K562 (cell line): ENCODE data around the gene CERS6. TPM values are rescaled to one million over a fixed set of nuclear protein-coding genes. Genes with fewer than 3 reads are reported as not detected.

Source experiments
- CEBPB ChIP-seq: fragments of 450-650 bp; IDR thresholded peaks from 2 replicates; pipeline ENCODE4 v1.6.1; 2016; ENCODE audit warnings: missing genetic modification characterization, missing compliant biosample characterization
- CHD1 ChIP-seq: fragments of 200-600 bp; sonication (generic); IDR thresholded peaks from one replicate; pipeline ENCODE4 v1.6.1; 2012; ENCODE audit warnings: mild to moderate bottlenecking, moderate library complexity, low read length, inconsistent platforms
- GABPA ChIP-seq: fragments of 200-800 bp; sonication (Bioruptor generic); conservative IDR thresholded peaks from 2 replicates; pipeline ENCODE4 v1.6.1; 2016; ENCODE audit warnings: low read depth, missing genetic modification characterization, missing compliant biosample characterization
- KLF1 ChIP-seq: fragments of 450-650 bp; IDR thresholded peaks from 2 replicates; pipeline ENCODE4 v1.6.1; 2016; ENCODE audit warnings: missing genetic modification characterization, missing compliant biosample characterization
- NCOA2 ChIP-seq, 2 experiments: fragments of 450-650 bp; IDR thresholded peaks; 2 replicates each; pipeline ENCODE4 v1.6.1; 2018; ENCODE audit warnings: mild to moderate bottlenecking in 2 of 2, moderate library complexity in 1 of 2; ENCODE audit not compliant: partially characterized antibody in 2 of 2
- NELFE ChIP-seq: IDR thresholded peaks from 2 replicates; pipeline ENCODE4 v1.6.1; 2011; ENCODE audit warnings: mild to moderate bottlenecking; ENCODE audit not compliant: insufficient read depth, insufficient read length
- PCBP2 ChIP-seq: fragments of 200-400 bp; formaldehyde crosslinking; IDR thresholded peaks from 2 replicates; pipeline ENCODE4 v1.6.1; 2018; ENCODE audit warnings: low read length, low read depth, mild to moderate bottlenecking, moderate library complexity; ENCODE audit not compliant: poor library complexity, severe bottlenecking
- PHF8 ChIP-seq: fragments of 200-600 bp; sonication (generic); IDR thresholded peaks from 2 replicates; pipeline ENCODE4 v1.6.1; 2012; ENCODE audit warnings: mixed run types, mild to moderate bottlenecking, inconsistent platforms, low read length, moderate library complexity, borderline replicate concordance
- SNRNP70 ChIP-seq: fragments of 200-400 bp; formaldehyde crosslinking; optimal IDR thresholded peaks from 2 replicates; pipeline ENCODE3; 2017; ENCODE audit warnings: low read depth, low read length
- TAF15 ChIP-seq: fragments of 200-400 bp; formaldehyde crosslinking; IDR thresholded peaks from 2 replicates; pipeline ENCODE4 v1.6.1; 2017; ENCODE audit warnings: mild to moderate bottlenecking, low read depth, low read length, moderate library complexity
- TBP ChIP-seq: optimal IDR thresholded peaks from 2 replicates; pipeline ENCODE3; 2011; ENCODE audit warnings: low read depth, low read length, improper control_type of control experiment
- TCFL5 ChIP-seq: fragments of 250-450 bp; sonication (Bioruptor Pico); conservative IDR thresholded peaks from 2 replicates; pipeline ENCODE4 v1.6.1; 2021; ENCODE audit warnings: mild to moderate bottlenecking, moderate library complexity, matching md5 sums
- ZC3H4 ChIP-seq: sonication (generic); formaldehyde crosslinking; IDR thresholded peaks from 2 replicates; pipeline ENCODE4 v1.9.0; 2021; ENCODE audit warnings: missing genetic modification reagents, borderline replicate concordance
- ZFPM2 ChIP-seq: fragments of 250-450 bp; sonication (Bioruptor Pico); IDR thresholded peaks from 2 replicates; pipeline ENCODE4 v1.5.1; 2022; ENCODE audit warnings: mild to moderate bottlenecking
- ZNF282 ChIP-seq: sonication (generic); formaldehyde crosslinking; IDR thresholded peaks from 2 replicates; pipeline ENCODE4 v1.8.1; 2023; ENCODE audit warnings: missing genetic modification reagents
- polyA plus RNA-seq, 8 experiments: library from polyadenylated mRNA; depleted of rRNA in 4 of 8; stranded (reverse) in 5 of 8; unstranded in 3 of 8; fragments of >200 nt; fragmentation: Nextera tagmentation in 2 of 8; fragmentation: Illumina TruSeq in 1 of 8; extraction: Ambion mirVana in 2 of 8; extraction: Trizol in 1 of 8; gene quantifications; 2 replicates each; pipeline versions ENCODE4 v1.2.1 to v1.2.3, GENCODE V29; 2011 to 2014; ENCODE audit warnings: inconsistent platforms in 1 of 8, missing spikeins in 1 of 8
- total RNA-seq, 7 experiments: library from RNA; depleted of rRNA in 6 of 7; stranded (reverse); fragments of >200 nt in 6 of 7; fragmentation: Illumina TruSeq in 2 of 7; extraction: Trizol in 2 of 7; gene quantifications; 2 replicates each; pipeline versions ENCODE4 v1.2.1 to v1.2.3, GENCODE V29; 2011 to 2021; ENCODE audit warnings: low replicate concordance in 1 of 7
- TF ChIP-seq, protein P1 (sequence below): sonication (generic); formaldehyde crosslinking; IDR thresholded peaks from 2 replicates; pipeline ENCODE4 v1.8.0; 2022; ENCODE audit warnings: mild to moderate bottlenecking, missing genetic modification reagents
- TF ChIP-seq, protein P2 (sequence below): fragments of 250-450 bp; sonication (Bioruptor Pico); IDR thresholded peaks from 2 replicates; pipeline ENCODE4 v1.8.0; 2021; ENCODE audit warnings: moderate library complexity, mild to moderate bottlenecking, inconsistent platforms
- TF ChIP-seq, protein P3 (sequence below): fragments of 250-450 bp; sonication (Bioruptor Pico); IDR thresholded peaks from 2 replicates; pipeline ENCODE4 v1.5.0; 2021; ENCODE audit warnings: mild to moderate bottlenecking, borderline replicate concordance

Gene CERS6
- total and polyA plus RNA-seq, 9 of the 15 experiments (the other 6 are each of a cell fraction or from before 2014, with no cell fraction given) = 1.6 to 13.6 (median 11.4) TPM

DNA sequence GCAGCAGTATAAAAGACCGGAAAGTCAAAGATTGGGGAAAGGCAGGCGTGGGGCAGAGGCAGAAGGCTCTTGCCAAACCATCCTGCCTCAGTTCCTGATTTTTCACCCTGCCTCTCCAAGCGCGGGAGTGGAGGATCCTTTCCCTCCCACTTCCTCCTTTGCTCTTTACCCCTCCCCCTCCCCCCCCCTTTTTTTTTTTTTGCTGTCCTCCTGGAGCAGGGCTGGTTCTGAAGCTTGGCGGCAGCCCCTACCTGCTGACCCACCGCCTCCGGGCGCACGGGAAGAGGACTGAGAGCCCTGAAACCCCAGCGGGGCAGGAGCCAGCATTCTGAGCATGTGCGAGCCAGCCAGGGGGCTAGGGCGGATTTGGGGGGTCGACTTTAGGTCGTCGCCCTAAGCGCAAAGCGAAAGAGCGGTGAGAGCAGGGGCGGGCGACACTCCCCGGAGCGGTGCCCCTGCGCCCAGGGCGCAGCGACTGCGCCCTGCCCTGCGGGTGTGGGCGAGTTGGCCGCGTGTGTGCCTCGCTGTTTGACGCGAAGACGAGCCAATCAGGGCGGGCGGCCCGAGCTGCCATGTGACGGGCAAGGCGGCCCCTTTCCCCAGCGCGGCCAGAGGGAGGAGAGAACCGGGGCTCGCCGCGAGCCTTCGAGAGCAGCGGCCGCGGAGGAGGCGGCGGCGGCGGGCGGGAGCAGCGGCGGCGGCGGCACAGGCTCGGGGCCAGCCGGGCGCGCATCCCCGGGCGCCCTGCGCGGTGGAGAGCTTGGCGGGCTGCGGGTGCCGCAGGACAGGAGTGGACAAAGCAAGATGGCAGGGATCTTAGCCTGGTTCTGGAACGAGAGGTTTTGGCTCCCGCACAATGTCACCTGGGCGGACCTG is at the start of gene CERS6 (continued):
- TF ChIP-seq NELFE = no peak
- no peak for TF ChIP-seq CHD1
- TF ChIP-seq TCFL5 (CRISPR knock-in tag) = no peak
- TF ChIP-seq SNRNP70 = no peak
- no peak; the same call in 1 of the 2 replicates for TF ChIP-seq ZC3H4 (CRISPR knock-in tag)
- TF ChIP-seq ZFPM2 (CRISPR knock-in tag) = no peak
- TF ChIP-seq TBP = peak; percentile 60
- TF ChIP-seq, protein P1, sequence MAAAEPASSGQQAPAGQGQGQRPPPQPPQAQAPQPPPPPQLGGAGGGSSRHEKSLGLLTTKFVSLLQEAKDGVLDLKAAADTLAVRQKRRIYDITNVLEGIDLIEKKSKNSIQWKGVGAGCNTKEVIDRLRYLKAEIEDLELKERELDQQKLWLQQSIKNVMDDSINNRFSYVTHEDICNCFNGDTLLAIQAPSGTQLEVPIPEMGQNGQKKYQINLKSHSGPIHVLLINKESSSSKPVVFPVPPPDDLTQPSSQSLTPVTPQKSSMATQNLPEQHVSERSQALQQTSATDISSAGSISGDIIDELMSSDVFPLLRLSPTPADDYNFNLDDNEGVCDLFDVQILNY (CRISPR knock-in tag) = peak; percentile 97
- TF ChIP-seq CEBPB (tag) = no peak
- no peak for TF ChIP-seq TAF15
- peak; percentile 99 for TF ChIP-seq ZNF282 (CRISPR knock-in tag)
- TF ChIP-seq, protein P2, sequence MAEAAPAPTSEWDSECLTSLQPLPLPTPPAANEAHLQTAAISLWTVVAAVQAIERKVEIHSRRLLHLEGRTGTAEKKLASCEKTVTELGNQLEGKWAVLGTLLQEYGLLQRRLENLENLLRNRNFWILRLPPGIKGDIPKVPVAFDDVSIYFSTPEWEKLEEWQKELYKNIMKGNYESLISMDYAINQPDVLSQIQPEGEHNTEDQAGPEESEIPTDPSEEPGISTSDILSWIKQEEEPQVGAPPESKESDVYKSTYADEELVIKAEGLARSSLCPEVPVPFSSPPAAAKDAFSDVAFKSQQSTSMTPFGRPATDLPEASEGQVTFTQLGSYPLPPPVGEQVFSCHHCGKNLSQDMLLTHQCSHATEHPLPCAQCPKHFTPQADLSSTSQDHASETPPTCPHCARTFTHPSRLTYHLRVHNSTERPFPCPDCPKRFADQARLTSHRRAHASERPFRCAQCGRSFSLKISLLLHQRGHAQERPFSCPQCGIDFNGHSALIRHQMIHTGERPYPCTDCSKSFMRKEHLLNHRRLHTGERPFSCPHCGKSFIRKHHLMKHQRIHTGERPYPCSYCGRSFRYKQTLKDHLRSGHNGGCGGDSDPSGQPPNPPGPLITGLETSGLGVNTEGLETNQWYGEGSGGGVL (CRISPR knock-in tag) = no peak
- TF ChIP-seq NCOA2 (IDR thresholded peaks at IDR 0.05; ENCODE audit: partially characterized antibody in 2 of 2) = no peak
- TF ChIP-seq PHF8 = peak; percentile 81; the same call in 1 of the 2 replicates
- TF ChIP-seq, protein P3, sequence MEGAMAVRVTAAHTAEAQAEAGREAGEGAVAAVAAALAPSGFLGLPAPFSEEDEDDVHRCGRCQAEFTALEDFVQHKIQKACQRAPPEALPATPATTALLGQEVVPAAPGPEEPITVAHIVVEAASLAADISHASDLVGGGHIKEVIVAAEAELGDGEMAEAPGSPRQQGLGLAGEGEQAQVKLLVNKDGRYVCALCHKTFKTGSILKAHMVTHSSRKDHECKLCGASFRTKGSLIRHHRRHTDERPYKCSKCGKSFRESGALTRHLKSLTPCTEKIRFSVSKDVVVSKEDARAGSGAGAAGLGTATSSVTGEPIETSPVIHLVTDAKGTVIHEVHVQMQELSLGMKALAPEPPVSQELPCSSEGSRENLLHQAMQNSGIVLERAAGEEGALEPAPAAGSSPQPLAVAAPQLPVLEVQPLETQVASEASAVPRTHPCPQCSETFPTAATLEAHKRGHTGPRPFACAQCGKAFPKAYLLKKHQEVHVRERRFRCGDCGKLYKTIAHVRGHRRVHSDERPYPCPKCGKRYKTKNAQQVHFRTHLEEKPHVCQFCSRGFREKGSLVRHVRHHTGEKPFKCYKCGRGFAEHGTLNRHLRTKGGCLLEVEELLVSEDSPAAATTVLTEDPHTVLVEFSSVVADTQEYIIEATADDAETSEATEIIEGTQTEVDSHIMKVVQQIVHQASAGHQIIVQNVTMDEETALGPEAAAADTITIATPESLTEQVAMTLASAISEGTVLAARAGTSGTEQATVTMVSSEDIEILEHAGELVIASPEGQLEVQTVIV (CRISPR knock-in tag) = no peak
- no peak for TF ChIP-seq GABPA (tag)
- TF ChIP-seq KLF1 (tag) = 0 out of 2 replicates have a peak, but pooled peaks have one; percentile 45
- TF ChIP-seq PCBP2 = no peak
